ENCODE measurements around the gene RARRES1. TPM values are rescaled to one million over a fixed set of nuclear protein-coding genes. Genes with fewer than 3 reads are reported as not detected.

Gene RARRES1
- total RNA-seq, 1 donor from 2014 or later: 8.4 TPM

GRCh38 chr3:158683230-158683962 lies 48.9 kb downstream of the RARRES1 start:
- H3K36me3 ChIP-seq: peaks cover 55% of the 10 kb centered on the region
- no peak for DNase-seq

DNA sequence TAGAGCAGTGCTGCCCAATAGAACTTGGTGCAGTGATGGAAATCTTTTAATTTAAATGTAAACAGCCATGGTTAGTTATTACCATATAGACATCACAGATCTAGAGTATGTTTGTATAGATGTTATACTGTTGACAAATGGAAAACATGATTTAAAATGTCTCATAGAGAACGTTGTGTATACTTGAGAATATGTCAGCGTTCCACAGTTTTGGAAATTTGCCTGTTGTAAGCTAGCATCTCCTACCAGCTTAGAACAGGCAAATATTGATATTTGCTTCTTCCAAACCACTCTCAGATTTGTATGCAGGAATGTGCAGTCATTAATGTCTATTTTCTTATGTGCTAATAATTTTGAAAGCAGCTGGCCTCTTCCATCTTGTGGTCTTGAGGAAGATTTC lies 51.4 kb downstream of the RARRES1 start:
- H3K27ac ChIP-seq (replicated peaks): no peak overlapping the region
- H3K27me3 ChIP-seq (ENCODE audit: low read depth): no peaks in the 10 kb centered on the region
- TF ChIP-seq, protein P1, sequence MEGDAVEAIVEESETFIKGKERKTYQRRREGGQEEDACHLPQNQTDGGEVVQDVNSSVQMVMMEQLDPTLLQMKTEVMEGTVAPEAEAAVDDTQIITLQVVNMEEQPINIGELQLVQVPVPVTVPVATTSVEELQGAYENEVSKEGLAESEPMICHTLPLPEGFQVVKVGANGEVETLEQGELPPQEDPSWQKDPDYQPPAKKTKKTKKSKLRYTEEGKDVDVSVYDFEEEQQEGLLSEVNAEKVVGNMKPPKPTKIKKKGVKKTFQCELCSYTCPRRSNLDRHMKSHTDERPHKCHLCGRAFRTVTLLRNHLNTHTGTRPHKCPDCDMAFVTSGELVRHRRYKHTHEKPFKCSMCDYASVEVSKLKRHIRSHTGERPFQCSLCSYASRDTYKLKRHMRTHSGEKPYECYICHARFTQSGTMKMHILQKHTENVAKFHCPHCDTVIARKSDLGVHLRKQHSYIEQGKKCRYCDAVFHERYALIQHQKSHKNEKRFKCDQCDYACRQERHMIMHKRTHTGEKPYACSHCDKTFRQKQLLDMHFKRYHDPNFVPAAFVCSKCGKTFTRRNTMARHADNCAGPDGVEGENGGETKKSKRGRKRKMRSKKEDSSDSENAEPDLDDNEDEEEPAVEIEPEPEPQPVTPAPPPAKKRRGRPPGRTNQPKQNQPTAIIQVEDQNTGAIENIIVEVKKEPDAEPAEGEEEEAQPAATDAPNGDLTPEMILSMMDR (IDR thresholded peaks at IDR 0.05; ENCODE audit: borderline replicate concordance): no peak
- no peaks in the 10 kb centered on the region for H3K9me3 ChIP-seq (replicated peaks)
- H3K4me3 ChIP-seq: no peak overlapping the region
- intact Hi-C loops (cut with micrococcal nuclease): no loop called here
- H3K36me3 ChIP-seq: peaks cover 56% of the 10 kb centered on the region
- no peaks in the 10 kb centered on the region for H3K4me1 ChIP-seq
- no peak for DNase-seq

More at GRCh38 chr3:158683230-158683962, 48.9 kb downstream of the RARRES1 start:
- intact Hi-C loops (cut with micrococcal nuclease): no loop called here
- Histone ChIP-seq H3K4me1 (no peaks in the 10 kb centered on the region), H3K4me3 (no peak overlapping the region), H3K9me3 (replicated peaks) (no peaks in the 10 kb centered on the region), H3K27ac (replicated peaks) (no peak overlapping the region), H3K27me3 (ENCODE audit: low read depth) (no peaks in the 10 kb centered on the region)
- TF ChIP-seq, protein P1 (IDR thresholded peaks at IDR 0.05; ENCODE audit: borderline replicate concordance): no peak

DNA sequence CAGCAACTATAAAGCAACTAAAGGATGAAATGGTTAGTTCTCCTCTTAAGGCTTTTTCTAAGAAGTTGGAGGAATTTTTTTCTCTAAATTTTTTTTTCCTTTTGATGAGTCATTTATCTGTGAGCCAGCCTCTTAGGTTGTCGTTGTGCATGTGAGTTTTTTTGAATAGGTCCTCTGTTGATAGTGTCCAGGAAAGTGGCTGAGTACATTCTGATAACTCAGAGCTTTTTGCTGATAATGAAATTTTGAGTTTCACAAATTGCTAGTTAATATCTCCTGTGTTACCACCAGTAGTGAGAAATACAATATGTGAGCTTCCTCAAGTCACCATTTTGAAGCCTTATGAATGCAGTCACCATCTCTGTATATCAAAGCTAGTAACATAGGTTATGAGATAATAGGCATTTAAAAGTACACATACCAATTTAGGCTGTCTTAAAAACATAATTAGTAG lies 52.7 kb downstream of the RARRES1 start:
- TF ChIP-seq, protein P1 (IDR thresholded peaks at IDR 0.05; ENCODE audit: borderline replicate concordance): no peak
- DNase-seq: no peak
- H3K4me3 ChIP-seq: no peak overlapping the region
- no peak overlapping the region for H3K27ac ChIP-seq (replicated peaks)
- no peaks in the 10 kb centered on the region for H3K4me1 ChIP-seq
- H3K9me3 ChIP-seq (replicated peaks): no peaks in the 10 kb centered on the region
- intact Hi-C loops (cut with micrococcal nuclease): loop anchor here (10.0 kb wide), 1 partner anchor 45 kb away; no protein-coding TSS in a partner anchor
- H3K27me3 ChIP-seq (ENCODE audit: low read depth): no peaks in the 10 kb centered on the region
- peaks cover 43% of the 10 kb centered on the region for H3K36me3 ChIP-seq

GRCh38 chr3:158678687-158679086 lies 53.6 kb downstream of the RARRES1 start:
- Histone ChIP-seq H3K9me3 (replicated peaks) (no peaks in the 10 kb centered on the region), H3K4me1 (no peaks in the 10 kb centered on the region), H3K27me3 (ENCODE audit: low read depth) (no peaks in the 10 kb centered on the region), H3K4me3 (no peak overlapping the region), H3K27ac (replicated peaks) (no peak overlapping the region), H3K36me3 (peaks cover 34% of the 10 kb centered on the region)
- TF ChIP-seq, protein P1 (IDR thresholded peaks at IDR 0.05; ENCODE audit: borderline replicate concordance): no peak
- intact Hi-C loops (cut with micrococcal nuclease): loop anchor here (10.0 kb wide), 1 partner anchor 46 kb away; no protein-coding TSS in a partner anchor
- no peak for DNase-seq

DNA sequence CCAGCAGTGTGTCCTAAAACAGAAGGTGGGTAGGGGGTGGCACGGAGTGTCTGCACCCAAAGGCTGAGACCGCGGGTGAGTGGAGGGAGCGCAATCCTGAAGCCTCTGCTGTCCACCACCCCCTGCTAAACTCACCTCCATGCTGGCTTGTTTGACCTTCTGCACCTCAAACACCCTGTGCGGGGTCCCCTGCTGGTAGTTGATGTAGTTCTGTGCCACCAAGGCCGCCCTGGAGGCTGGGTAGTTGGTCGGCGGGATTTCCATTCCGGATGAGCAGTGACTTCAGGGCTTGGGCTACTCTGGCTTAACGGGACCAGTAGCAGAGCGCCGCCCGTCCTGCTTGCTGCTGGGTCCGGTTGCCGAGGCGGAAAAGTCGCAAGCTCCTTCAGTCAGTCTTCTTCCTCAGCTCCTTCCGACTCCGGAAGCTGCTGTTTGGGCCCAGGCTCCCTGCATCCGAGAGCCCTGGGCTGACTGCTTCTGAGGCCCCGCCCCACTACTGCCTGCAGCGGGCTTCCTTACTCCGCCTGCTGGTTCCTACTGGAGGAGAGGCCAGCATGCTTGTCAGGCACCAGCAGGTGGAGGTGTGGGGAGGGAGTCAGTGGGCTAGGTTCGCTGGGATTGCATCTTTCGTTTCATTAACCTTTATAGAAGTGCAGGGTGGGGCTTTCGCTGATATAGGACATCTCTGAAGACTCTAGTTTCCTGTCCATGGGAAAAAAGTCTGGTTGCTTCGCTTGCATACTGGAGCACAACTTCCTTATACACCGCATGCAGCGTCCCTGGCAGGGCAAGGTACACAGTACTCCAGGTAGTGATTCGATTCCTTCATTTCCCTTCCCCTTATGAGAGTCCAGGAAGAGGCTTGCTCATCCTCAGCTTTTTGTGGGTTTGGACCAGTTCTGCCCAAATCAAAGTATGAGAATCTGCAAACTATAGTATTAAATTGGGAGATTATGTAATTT lies 59.8 kb downstream of the RARRES1 start, which contains the start of gene LXN:
TSS of gene LXN (minus strand) at position 434 of the 962 bp plus-strand sequence. CDS start at position 264, 170 bp downstream.
- intact Hi-C loops (cut with micrococcal nuclease): loop anchor here (10.0 kb wide), 1 partner anchor 52 kb away; no protein-coding TSS in a partner anchor
- TF ChIP-seq, protein P1 (IDR thresholded peaks at IDR 0.05; ENCODE audit: borderline replicate concordance): peak; percentile 71
- Histone ChIP-seq H3K4me3 (peak within 1 kb of the TSS; percentile 68), H3K9me3 (replicated peaks) (no peaks in the 10 kb centered on the region), H3K36me3 (peaks cover 21% of the 10 kb centered on the region), H3K4me1 (peaks cover 24% of the 10 kb centered on the region), H3K27ac (replicated peaks) (peak within 1 kb of the TSS; percentile 80), H3K27me3 (ENCODE audit: low read depth) (no peaks in the 10 kb centered on the region)
- DNase-seq: peak; percentile 84

Data from left ventricle myocardium inferior (tissue), 1 donor.